ENCODE measurements around the gene BLOC1S4.
"Not testable (repeated sequence)": the region's sequence is repeated elsewhere in the genome, so short reads cannot be mapped to it uniquely, and the experiment has no call there.

Gene BLOC1S4

DNA sequence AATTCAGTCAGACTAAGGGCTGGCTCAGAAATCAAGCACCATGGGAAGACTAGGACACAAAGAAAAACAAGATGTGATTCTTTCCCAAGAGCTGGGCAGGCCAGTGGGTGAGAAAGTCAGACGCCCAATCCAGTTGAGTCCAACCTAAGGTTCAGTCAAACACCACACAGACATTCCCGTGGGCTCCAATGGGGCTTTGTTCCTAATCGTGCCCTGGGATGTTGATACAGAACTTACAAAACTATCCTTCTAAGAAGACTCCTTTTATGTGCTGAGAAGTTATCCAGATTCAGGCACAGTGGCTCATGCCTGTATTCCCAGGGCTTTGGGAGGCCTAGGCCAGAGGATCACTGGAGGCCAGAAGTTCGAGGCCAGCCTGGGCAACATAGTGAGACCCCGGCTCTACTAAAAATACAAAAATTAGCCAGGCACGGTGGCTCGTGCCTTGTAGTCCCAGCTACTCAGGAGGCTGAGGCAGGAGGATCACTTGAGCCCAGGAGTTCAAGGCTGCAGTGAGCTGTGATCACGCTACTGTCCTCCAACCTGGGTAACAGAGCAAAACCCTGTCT is 3.7 kb downstream of the BLOC1S4 start:
- no peak for DNase-seq

DNA sequence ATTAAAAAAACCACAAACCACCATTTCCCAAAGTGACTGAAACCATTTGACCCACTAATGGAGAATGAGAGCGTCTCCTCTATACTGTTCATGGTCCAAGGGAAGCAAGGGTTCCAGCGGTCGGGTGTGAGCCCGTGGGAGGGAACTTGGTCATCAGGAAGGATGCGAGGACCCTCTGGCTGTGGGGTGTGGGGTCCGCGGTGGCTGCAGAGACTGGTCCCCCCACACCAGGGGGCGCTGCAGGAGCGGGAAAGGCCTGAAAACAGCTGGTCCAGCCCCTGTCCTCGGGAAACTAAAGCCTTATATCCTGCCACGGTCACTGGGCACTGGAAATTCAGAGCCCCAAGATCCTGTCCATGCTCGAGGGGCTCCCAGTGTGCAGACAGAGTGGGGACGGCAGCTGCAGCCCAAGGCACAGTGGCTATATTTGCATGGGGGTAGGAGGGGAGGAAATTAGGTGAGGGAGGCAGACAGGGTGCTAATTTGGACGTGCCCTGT is 4.3 kb downstream of the BLOC1S4 start:
- peak; percentile 72 to 79 for DNase-seq

GRCh38 chr4:6721121-6721520 is 5.1 kb downstream of the BLOC1S4 start:
- no peak for DNase-seq

DNA sequence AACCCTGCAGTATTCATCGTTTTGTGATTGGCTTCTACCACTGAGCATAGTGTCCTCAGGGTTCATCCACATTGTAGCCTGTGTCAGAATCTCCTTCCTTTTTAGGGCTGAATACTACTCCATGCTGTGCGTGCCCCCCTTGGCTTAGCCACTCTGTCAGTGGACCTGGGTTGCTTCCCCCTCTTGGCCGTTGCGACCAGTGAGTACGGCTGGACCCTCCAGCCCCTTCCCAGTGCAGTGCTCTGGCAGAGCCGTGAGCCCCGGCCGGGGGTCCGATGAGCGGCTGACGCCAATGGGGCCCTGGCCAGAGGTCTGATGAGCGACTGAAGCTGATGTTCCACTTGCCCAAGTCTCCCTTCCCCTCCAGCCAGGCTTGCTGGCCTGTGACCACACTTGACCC is 6.9 kb downstream of the BLOC1S4 start:
- no peak for DNase-seq

- no peak for DNase-seq
Measured at GRCh38 chr4:6723851-6724250, 7.9 kb downstream of the BLOC1S4 start.

DNA sequence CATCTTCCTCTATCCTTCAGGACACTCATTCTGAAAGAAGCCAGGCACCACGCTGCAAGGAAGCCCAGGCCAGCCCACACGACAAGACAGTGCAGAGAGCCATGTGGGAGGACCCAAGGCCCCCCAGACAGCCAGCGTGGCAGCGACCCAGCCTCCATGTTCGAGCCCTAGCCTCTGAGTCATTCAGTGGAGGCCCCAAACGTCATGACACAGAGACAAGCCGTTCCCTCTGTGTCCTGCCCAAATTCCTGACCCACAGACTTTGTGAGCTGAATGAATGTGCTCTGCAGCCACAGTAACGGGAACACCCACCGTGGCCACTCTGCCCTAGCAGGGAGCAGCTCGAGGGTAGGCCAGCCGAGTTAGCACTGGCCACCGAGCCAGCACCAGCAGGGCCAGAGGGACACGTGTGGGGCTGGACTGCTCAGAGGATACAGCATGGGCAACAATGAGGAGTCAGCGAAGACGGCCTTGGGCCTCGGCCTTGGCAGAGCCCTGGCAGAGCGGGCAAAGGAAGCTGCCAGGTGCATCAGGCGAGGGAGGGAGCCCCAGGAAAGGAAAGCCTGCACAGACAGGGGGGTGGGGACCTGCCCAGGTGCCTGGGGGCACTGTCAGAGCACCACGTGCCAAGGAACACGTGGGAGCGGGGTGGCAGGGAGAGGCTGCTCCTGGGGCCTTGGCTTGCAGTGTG is 8.6 kb downstream of the BLOC1S4 start:
- DNase-seq, result no peak

DNA sequence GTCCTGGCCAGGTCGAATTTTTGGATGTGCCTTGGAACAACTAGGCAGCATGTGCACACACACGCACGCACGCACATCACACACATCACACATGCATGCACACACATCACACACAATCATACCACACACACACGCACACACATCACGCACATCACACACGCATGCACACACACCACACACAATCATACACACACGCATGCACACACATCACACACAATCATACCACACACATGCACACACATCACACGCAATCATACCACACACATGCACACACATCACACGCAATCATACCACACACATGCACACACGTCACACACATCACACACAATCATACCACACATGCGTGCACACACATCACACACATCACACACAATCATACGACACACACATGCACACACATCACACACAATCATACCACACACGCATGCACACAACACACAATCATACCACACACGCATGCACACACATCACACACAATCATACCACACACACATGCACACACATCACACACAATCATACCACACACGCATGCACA is 9.5 kb downstream of the BLOC1S4 start:
- DNase-seq, result not testable (repeated sequence)

DNA sequence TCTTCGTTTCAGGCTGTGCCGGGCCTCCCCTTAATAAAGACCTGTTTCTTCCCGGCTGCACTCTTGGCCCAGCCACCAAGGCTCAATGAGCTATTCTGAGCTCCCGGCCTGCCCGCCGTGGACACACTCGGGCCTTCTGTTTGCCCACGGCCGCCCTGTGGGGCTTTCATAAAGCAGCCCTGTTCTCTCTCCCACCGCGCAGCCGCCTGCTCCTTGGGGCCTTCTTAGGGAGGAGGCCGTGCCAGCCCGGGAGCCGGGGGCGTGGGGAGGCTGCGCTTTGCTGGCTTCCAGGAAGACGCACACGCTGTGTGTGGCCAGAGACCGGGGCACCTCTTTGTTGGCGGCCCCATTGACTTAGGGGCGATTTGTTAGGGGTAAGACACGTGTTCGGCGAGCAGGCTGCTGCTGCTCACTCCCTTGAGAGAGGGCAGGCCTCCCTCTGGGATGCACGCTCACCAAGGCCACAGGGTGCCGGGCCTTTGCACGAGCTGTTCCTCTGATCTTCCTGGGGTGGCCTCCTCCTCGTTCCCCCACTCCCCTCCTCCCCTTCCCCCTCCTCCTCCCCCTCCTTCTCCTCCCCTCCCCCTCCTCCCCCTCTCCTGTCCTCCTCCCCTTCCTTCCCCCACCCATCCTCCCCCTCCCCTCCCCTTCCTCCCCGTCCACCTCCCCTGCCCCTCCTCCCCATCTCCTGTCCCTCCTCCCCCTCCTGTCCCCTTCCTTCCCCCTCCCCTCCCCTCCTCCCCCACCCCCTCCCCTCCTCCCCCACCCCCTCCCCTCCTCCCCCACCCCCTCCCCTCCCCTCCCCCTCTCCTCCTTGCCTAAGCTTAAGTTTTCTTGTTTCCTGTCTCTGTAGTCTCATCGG is 11.3 kb downstream of the BLOC1S4 start:
- peak; percentile 86 to 90 for DNase-seq

DNA sequence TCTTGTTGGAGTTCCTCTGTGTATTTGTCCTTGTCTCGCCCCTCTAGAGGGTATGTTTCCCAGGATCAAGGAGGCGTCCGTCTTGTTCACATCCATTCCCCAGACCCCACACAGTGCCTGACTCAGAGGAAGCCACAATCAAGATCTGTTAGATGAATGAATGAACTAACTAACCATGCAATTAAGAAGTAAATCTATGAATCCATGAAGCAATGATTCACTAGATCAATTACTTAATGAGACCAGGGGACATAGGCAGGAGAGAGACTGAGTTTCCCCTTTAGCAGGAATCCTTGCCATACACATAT is 11.9 kb downstream of the BLOC1S4 start:
- no peak for DNase-seq

DNA sequence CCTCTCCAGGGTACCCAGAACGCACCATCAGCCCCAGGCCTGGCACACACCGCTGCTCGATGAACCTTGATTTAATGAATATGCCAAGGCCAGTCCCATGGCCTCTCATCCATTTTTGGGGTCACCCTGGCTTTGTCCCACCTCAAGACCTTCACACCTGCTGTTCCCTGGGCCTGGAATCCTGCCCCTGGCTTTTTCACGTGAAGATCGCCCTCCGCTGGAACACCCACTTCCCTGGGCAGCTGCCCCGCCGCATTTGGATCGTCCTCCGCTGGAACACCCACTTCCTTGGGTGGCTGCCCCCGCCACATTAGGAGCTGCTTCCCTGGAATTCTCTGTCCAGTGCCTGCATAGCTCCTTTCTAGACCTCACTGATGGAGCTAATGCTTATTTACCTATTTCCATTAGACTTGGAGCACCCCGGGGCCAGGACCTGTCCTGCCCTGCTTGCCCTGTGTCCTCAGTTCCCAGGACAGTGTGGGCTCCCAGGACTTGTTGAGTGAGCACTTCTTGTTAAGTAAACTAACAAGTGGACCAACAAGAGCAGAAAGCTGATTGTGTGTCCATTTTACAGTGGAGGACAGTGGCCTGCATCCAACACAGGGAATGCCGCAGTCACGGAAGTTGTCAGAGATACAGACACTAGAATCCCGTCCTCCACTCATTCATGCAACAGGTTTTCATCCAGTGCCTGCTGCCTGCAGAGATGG is 12.5 kb downstream of the BLOC1S4 start:
- DNase-seq, result no peak

DNA sequence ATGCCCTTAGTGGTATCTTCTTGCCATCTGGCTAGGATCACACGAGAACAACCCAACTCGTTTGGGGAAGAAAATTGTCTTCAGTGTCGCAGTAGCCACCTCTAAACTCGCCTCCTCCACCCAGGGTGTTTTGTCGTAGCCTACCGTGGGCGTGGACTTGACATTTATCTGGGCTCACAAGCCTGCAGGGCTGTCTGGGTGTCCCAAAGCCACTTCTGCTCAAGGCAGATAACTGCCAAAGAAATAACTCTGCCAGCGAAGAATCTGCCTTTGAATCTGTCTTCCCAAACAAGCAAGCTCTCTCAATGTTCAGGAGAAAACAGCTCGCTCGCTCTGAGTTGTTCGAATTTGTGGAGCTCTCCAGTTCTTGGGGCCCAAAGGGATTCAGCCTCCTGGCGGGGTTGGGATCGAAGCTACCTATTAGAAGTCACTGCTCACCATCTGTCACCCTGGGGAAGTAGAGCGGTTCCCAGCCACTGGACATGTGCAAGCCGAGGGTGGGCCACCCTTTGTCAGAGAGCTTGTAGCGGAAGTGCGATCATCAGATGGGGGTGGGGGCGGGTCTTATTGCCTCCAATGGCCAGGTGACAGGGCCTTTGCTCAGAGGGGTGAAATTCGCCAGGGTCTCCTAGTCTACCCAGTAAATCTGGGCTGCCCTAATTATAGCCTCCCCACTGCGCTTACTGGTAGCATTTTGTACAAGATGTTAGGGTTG is 14.8 kb downstream of the BLOC1S4 start:
- peak in 1 of 2 donors; percentile 17 for DNase-seq

DNA sequence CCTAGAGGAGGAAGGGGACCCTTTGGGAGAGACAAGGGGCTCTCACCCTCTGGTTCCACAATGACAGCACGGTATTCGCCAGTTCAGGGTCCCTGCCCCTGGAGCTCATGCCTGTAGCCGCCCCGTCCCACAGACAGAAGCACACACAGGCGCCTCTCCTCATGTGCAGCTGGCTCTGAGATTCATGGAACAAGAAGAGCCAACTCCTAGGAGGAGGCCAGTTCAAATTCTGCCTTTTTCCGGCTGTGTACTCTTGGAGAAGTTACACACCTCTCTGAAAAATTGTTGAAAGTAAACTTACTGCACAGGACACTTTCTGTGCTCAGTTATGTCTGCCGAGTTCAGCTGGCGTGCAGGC is 15.3 kb downstream of the BLOC1S4 start:
- no peak for DNase-seq

DNA sequence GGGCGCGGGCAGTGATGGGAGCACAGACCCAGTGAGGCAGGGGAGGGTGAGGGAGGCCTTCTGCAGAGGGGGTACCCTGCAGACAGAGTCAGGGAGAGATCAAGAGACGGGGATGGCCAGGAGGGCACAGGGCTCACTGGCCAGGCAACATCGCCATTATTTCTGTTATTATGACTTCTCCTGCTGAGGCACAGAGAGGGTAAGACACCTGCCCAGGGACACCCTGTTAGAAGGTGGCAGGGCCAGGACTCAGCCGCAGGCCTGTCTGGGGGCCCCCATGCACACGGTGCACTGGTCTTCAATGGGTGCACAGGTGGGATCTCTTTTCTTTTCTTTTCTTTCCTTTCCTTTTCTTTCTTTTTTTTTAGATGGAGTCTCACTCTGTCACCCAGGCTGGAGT is 15.8 kb downstream of the BLOC1S4 start:
- DNase-seq, result no peak

- DNase-seq, result peak; percentile 56 to 61
Measured at GRCh38 chr4:6732441-6733357, 16.7 kb downstream of the BLOC1S4 start.

DNA sequence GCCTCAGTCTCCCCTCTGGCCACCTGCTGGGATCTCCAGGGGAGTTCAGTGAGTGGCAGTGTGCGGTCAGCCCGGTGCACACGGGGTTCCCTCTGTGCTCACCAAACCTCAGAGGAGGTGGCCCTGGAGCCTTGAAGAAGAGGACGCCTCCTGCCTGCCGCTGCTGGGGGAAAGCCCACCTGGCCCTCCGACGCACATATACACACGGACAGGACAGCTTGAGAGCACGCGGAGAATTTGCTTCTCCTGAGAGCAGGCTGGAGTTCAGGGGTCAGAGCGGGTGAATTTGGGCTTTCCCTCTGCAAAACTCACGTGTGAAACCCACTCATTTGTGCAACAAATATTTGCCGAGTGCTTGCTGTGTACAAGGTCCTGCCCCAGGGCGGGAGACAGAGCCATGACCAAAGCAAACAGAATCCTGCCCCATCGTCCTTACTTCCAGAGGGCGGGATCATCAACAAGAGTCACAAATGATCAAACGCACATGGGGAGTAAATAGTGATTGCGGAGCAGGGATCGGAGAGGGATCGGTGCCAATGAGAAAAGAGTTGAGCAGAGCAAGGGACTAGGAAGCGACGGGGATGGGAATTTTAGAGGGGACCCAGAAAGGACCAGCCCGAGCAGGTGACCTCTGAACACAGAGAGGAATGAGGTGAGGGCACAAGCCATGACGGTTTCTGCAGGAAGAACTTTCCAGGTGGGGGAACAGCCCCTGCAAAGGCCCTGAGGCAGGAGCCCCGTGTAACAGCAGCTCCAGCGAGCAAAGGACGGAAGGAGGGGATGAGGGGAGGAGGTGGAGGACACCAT is 17.6 kb downstream of the BLOC1S4 start:
- no peak for DNase-seq

DNA sequence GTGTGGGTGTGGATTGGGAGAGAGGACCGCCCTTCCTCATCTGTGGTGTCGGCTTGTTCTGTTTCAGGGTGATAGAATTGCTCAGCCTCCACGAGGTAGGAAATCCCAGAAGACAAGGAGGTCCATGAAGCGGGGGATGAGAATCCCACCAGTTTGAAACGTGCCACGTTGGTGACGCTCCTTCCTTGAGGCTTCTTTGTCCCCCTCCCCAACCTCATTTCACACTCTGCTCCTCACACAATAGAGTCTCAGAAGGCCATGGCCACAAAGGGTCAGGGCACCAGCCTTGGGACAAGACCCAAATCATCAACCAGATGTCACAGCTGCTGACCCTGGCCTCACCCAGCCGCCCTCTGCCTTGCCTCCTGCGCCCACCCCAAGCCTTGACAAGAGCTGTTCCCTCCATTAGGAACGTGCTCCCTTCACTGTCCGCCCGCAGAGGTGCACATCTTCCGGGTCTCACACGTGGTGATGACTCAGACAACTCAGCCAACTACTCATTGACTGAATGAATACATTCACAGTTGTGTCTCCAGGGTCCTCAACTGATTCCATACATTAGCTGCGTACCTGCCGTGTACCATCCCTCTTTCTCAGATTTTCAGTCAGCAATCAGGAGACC is 18.3 kb downstream of the BLOC1S4 start:
- DNase-seq, result no peak

GRCh38 chr4:6739920-6740319 is 23.9 kb downstream of the BLOC1S4 start:
- no peak for DNase-seq

GRCh38 chr4:6740347-6740746 is 24.4 kb downstream of the BLOC1S4 start:
- no peak for DNase-seq

GRCh38 chr4:6742507-6742906 is 26.5 kb downstream of the BLOC1S4 start:
- DNase-seq, result no peak

- no peak for DNase-seq
Measured at GRCh38 chr4:6742989-6743388, 27.0 kb downstream of the BLOC1S4 start.
